Lower leg skin (tissue), 4 donors: Measurements from ENCODE around the gene NLE1. TPM values are rescaled to one million over a fixed set of nuclear protein-coding genes. Genes with fewer than 3 reads are reported as not detected.
"Not testable (repeated sequence)": the region's sequence is repeated elsewhere in the genome, so short reads cannot be mapped to it uniquely, and the experiment has no call there.

Experiments
- DNase-seq, 2 donors: peaks; one replicate each; pipeline ENCODE4 v3.0.0-alpha.2; 2019; ENCODE audit warnings: low spot score in 2 of 2
- H3K4me3 ChIP-seq: fragments of 200-600 bp; sonication (generic); 2 replicates; pipeline ENCODE4 v1.5.1; 2017; ENCODE audit warnings: mild to moderate bottlenecking, low read depth; ENCODE audit not compliant: poor library complexity, severe bottlenecking
- CTCF ChIP-seq, 3 donors: fragments of 450-650 bp; IDR thresholded peaks; one replicate each; pipeline ENCODE4 v1.5.1; 2016; ENCODE audit warnings: antibody characterized with exemption in 3 of 3, mild to moderate bottlenecking in 3 of 3, moderate library complexity in 2 of 3
- POLR2A ChIP-seq, 2 donors: fragments of 450-650 bp; IDR thresholded peaks; one replicate each; pipeline ENCODE4 v1.6.1; 2016 to 2017; ENCODE audit warnings: antibody characterized with exemption in 2 of 2, mild to moderate bottlenecking in 1 of 2, moderate library complexity in 1 of 2
- WGBS, 2 donors: methylation state at CpG; one replicate each; pipeline ENCODE4 v1.1.5; 2018; 5-methylcytosine and 5-hydroxymethylcytosine counted together
- intact Hi-C: fragments of 100-400 bp; cut with DNase I; formaldehyde crosslinking; loops from one replicate; pipeline ENCODE4 v1.15.0; 2023; ENCODE audit warnings: low total_unique reads
- total RNA-seq, 4 donors: library from RNA; depleted of rRNA; stranded (reverse); fragments of >200 nt; gene quantifications; one replicate each; pipeline ENCODE4 v1.1.0, GENCODE V29; 2016

Gene NLE1
- total RNA-seq, 4 donors from 2014 or later = 12.7 to 23.0 (median 13.2) TPM

- WGBS, 2 donors = 86 to 90% methylated on average over 12 of the region's 12 CpGs
- no peak for TF ChIP-seq CTCF (IDR thresholded peaks at IDR 0.05)
- TF ChIP-seq POLR2A (IDR thresholded peaks at IDR 0.05) = no peak
- no peak for DNase-seq
- no peak overlapping the region for H3K4me3 ChIP-seq
- intact Hi-C loops = no loop called here
These were observed 25.3 kb downstream of the NLE1 start for GRCh38 chr17:35116845-35117244.

- H3K4me3 ChIP-seq, intact Hi-C loops, DNase-seq: not testable (repeated sequence)
- WGBS, 2 donors = 97 to 98% methylated on average over 17 of the region's 17 CpGs
These were observed 31.3 kb downstream of the NLE1 start for GRCh38 chr17:35110791-35111190.

- DNase-seq = no peak
- no peak overlapping the region for H3K4me3 ChIP-seq
- TF ChIP-seq POLR2A (IDR thresholded peaks at IDR 0.05) = no peak
- TF ChIP-seq CTCF (IDR thresholded peaks at IDR 0.05) = no peak
- WGBS, 2 donors = 98% methylated on average over 5 of the region's 5 CpGs
- intact Hi-C loops = no loop called here
These were observed 37.2 kb downstream of the NLE1 start for GRCh38 chr17:35104844-35105450.

GRCh38 chr17:35103271-35103670 lies 38.8 kb downstream of the NLE1 start:
- TF ChIP-seq CTCF (IDR thresholded peaks at IDR 0.05) (no peak), POLR2A (IDR thresholded peaks at IDR 0.05) (no peak)
- H3K4me3 ChIP-seq = no peak overlapping the region
- 91 to 93% methylated on average over 5 of the region's 5 CpGs for WGBS, 2 donors
- no peak for DNase-seq
- intact Hi-C loops = no loop called here

GRCh38 chr17:35101725-35102124 lies 40.4 kb downstream of the NLE1 start:
- no peak overlapping the region for H3K4me3 ChIP-seq
- intact Hi-C loops = no loop called here
- WGBS, 2 donors = 96% methylated on average over 2 of the region's 2 CpGs
- no peak for DNase-seq
- TF ChIP-seq POLR2A (IDR thresholded peaks at IDR 0.05) = no peak
- no peak for TF ChIP-seq CTCF (IDR thresholded peaks at IDR 0.05)

- TF ChIP-seq POLR2A (IDR thresholded peaks at IDR 0.05) (no peak), CTCF (IDR thresholded peaks at IDR 0.05) (no peak)
- no peak for DNase-seq
- intact Hi-C loops = no loop called here
- no peak overlapping the region for H3K4me3 ChIP-seq
- 92 to 98% methylated on average over 14 of the region's 14 CpGs for WGBS, 2 donors
These were observed 41.1 kb downstream of the NLE1 start for GRCh38 chr17:35101036-35101435.
